Activated CD8-positive, alpha-beta memory T cell treated with anti-CD3 and anti-CD28 coated beads, Interleukin-2, amount 10 ng/mL, durations not matched to agents 7 days and 5 days (primary cell): Measurements from ENCODE around the gene CDAN1. TPM values are rescaled to one million over a fixed set of nuclear protein-coding genes. Genes with fewer than 3 reads are reported as not detected.
"Not testable (repeated sequence)": the region's sequence is repeated elsewhere in the genome, so short reads cannot be mapped to it uniquely, and the experiment has no call there.

ENCODE experiments used
- ATAC-seq: fragments of 150-1000 bp; cut with Tn5 transposase; one replicate; pipeline ENCODE4 v1.10.0; 2021; ENCODE audit warnings: moderate library complexity
- CTCF ChIA-PET: fragments of 350-600 bp; sonication (Branson Sonifier 250); formaldehyde crosslinking; loops from one replicate; lab custom pipeline; 2021; ENCODE audit warnings: antibody characterized with exemption; lab: Charles Lee
- DNase-seq: peaks from one replicate; pipeline ENCODE4 v3.0.0-alpha.2; 2020
- H3K27ac Mint-ChIP-seq: one replicate; pipeline ENCODE4 v1.8.0; 2021; ENCODE audit warnings: mild to moderate bottlenecking, mixed read lengths
- H3K27me3 Mint-ChIP-seq: one replicate; pipeline ENCODE4 v1.8.0; 2021; ENCODE audit warnings: mixed read lengths
- H3K36me3 Mint-ChIP-seq: one replicate; pipeline ENCODE4 v1.8.0; 2021; ENCODE audit warnings: mild to moderate bottlenecking, mixed read lengths
- H3K4me1 Mint-ChIP-seq: one replicate; pipeline ENCODE4 v1.8.0; 2021; ENCODE audit warnings: mixed read lengths
- H3K4me3 Mint-ChIP-seq: one replicate; pipeline ENCODE4 v1.8.0; 2021; ENCODE audit warnings: mild to moderate bottlenecking, moderate library complexity, mixed read lengths
- H3K9me3 Mint-ChIP-seq: one replicate; pipeline ENCODE4 v1.8.0; 2022; ENCODE audit warnings: low read depth, mixed read lengths
- total RNA-seq, 2 experiments: library from RNA; stranded (reverse); gene quantifications; one replicate each; pipeline ENCODE4 v1.2.3, GENCODE V29; 2021

The CDAN1 gene, protein sequence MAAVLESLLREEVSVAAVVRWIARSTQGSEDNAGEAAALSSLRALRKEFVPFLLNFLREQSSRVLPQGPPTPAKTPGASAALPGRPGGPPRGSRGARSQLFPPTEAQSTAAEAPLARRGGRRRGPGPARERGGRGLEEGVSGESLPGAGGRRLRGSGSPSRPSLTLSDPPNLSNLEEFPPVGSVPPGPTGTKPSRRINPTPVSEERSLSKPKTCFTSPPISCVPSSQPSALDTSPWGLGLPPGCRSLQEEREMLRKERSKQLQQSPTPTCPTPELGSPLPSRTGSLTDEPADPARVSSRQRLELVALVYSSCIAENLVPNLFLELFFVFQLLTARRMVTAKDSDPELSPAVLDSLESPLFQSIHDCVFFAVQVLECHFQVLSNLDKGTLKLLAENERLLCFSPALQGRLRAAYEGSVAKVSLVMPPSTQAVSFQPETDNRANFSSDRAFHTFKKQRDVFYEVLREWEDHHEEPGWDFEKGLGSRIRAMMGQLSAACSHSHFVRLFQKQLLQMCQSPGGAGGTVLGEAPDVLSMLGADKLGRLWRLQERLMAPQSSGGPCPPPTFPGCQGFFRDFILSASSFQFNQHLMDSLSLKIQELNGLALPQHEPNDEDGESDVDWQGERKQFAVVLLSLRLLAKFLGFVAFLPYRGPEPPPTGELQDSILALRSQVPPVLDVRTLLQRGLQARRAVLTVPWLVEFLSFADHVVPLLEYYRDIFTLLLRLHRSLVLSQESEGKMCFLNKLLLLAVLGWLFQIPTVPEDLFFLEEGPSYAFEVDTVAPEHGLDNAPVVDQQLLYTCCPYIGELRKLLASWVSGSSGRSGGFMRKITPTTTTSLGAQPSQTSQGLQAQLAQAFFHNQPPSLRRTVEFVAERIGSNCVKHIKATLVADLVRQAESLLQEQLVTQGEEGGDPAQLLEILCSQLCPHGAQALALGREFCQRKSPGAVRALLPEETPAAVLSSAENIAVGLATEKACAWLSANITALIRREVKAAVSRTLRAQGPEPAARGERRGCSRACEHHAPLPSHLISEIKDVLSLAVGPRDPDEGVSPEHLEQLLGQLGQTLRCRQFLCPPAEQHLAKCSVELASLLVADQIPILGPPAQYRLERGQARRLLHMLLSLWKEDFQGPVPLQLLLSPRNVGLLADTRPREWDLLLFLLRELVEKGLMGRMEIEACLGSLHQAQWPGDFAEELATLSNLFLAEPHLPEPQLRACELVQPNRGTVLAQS
- total RNA-seq = 10 to 100 TPM; 29.0 to 39.2 TPM

GRCh38 chr15:42736793-42737528 is at the start of gene CDAN1:
Gene CDAN1, minus strand, starts transcription at chr15:42737128. Its CDS starts 26 bp downstream, at chr15:42737102.
- peak; percentile 94 for DNase-seq
- H3K4me3 Mint-ChIP-seq = peak within 1 kb of the TSS; percentile 75

GRCh38 chr15:42785569-42785968 is 48.6 kb upstream of the CDAN1 start:
- H3K4me3 Mint-ChIP-seq = no peak overlapping the region
- H3K27me3 Mint-ChIP-seq = no peaks in the 10 kb centered on the region
- H3K4me1 Mint-ChIP-seq = no peaks in the 10 kb centered on the region
- no peak for DNase-seq
- H3K9me3 Mint-ChIP-seq = no peaks in the 10 kb centered on the region
- no peak overlapping the region for H3K27ac Mint-ChIP-seq
- peaks cover 6% of the 10 kb centered on the region for H3K36me3 Mint-ChIP-seq
- CTCF ChIA-PET = no interaction called here
- no peak for ATAC-seq

More at GRCh38 chr15:42736793-42737528, at the start of gene CDAN1:
- Mint-ChIP-seq H3K36me3 (peaks cover 7% of the 10 kb centered on the region), H3K27me3 (no peaks in the 10 kb centered on the region), H3K27ac (peak within 1 kb of the TSS; percentile 79), H3K4me1 (peaks cover 19% of the 10 kb centered on the region), H3K9me3 (no peaks in the 10 kb centered on the region)
- peak; percentile 96 for ATAC-seq
- CTCF ChIA-PET = interaction anchor here (0.9 to 2.3 kb wide), 5 partner anchors 15 to 189 kb away, joined by 3 to 15 read pairs (median 4); no protein-coding TSS in a partner anchor

- Mint-ChIP-seq H3K9me3 (no peaks in the 10 kb centered on the region), H3K4me3 (no peak overlapping the region)
- CTCF ChIA-PET = no interaction called here
Measured at GRCh38 chr15:42784705-42785104, 47.8 kb upstream of the CDAN1 start.

DNA sequence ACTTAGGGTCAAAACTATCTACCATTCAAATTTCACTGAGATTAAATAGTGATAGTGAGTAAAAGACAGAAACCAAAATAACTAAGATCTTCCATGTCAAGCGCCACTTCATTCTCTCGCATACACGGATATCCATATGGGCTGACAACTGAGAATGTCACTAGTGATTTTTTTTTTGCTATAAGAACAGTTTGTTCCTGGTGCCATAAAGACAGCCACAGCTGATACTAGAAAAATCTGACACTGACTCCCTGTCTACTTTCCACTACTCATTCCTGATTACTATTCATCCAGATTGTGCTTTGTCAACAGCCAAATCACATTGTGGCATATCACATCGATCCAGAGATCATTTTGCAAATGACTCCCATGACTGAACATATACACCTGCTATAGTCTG is 45.8 kb upstream of the CDAN1 start:
- DNase-seq (no peak), ATAC-seq (no peak)
- H3K36me3 Mint-ChIP-seq = peaks cover 8% of the 10 kb centered on the region
- H3K9me3 Mint-ChIP-seq = no peaks in the 10 kb centered on the region
- H3K27me3 Mint-ChIP-seq = no peaks in the 10 kb centered on the region
- no peak overlapping the region for H3K4me3 Mint-ChIP-seq
- CTCF ChIA-PET = no interaction called here
- H3K27ac Mint-ChIP-seq = no peak overlapping the region
- H3K4me1 Mint-ChIP-seq = no peaks in the 10 kb centered on the region

More at GRCh38 chr15:42784705-42785104, 47.8 kb upstream of the CDAN1 start:
- Mint-ChIP-seq H3K4me1 (no peaks in the 10 kb centered on the region), H3K36me3 (peaks cover 6% of the 10 kb centered on the region), H3K27ac (no peak overlapping the region), H3K27me3 (no peaks in the 10 kb centered on the region)
- ATAC-seq (no peak), DNase-seq (no peak)

DNA sequence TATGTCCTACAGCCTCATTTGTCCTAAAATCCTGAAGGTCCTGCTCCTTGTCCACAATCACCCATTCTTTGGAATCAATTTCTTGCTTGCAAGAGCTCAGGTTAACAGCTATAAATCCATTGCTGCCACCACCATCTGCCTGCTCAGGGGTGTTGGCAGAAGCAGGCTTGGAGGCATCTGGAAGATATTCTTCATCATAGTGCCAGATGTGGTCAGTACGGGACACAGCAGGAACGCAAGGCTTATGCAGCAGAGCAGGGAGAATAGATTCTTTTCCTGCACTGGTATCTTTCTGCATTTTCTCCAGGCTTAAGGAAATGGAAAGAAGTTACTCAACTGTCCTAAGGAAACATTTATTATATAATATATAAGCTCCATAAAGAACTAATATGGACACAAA is 38.5 kb upstream of the CDAN1 start:
- H3K4me1 Mint-ChIP-seq = no peaks in the 10 kb centered on the region
- H3K36me3 Mint-ChIP-seq = peaks cover 2% of the 10 kb centered on the region
- CTCF ChIA-PET = no interaction called here
- no peak for ATAC-seq
- no peak overlapping the region for H3K27ac Mint-ChIP-seq
- no peaks in the 10 kb centered on the region for H3K27me3 Mint-ChIP-seq
- H3K9me3 Mint-ChIP-seq = no peaks in the 10 kb centered on the region
- no peak for DNase-seq
- H3K4me3 Mint-ChIP-seq = no peak overlapping the region

- Mint-ChIP-seq H3K9me3 (no peaks in the 10 kb centered on the region), H3K27ac (no peak overlapping the region), H3K36me3 (peaks cover 5% of the 10 kb centered on the region), H3K27me3 (no peaks in the 10 kb centered on the region), H3K4me3 (no peak overlapping the region), H3K4me1 (no peaks in the 10 kb centered on the region)
- DNase-seq (no peak), ATAC-seq (no peak)
- CTCF ChIA-PET = no interaction called here
Measured at GRCh38 chr15:42772901-42773300, 36.0 kb upstream of the CDAN1 start.

GRCh38 chr15:42772144-42772543 is 35.2 kb upstream of the CDAN1 start:
- Mint-ChIP-seq H3K27me3 (no peaks in the 10 kb centered on the region), H3K27ac (no peak overlapping the region), H3K9me3 (no peaks in the 10 kb centered on the region), H3K4me1 (no peaks in the 10 kb centered on the region), H3K36me3 (peaks cover 5% of the 10 kb centered on the region), H3K4me3 (no peak overlapping the region)
- no peak for ATAC-seq
- CTCF ChIA-PET = no interaction called here
- no peak for DNase-seq

- H3K27ac Mint-ChIP-seq, ATAC-seq, H3K27me3 Mint-ChIP-seq, CTCF ChIA-PET, H3K4me1 Mint-ChIP-seq, H3K4me3 Mint-ChIP-seq, DNase-seq: not testable (repeated sequence)
- Mint-ChIP-seq H3K36me3 (peaks cover 40% of the 10 kb centered on the region), H3K9me3 (peaks cover 18% of the 10 kb centered on the region)
Measured at GRCh38 chr15:42766109-42766508, 29.2 kb upstream of the CDAN1 start.

DNA sequence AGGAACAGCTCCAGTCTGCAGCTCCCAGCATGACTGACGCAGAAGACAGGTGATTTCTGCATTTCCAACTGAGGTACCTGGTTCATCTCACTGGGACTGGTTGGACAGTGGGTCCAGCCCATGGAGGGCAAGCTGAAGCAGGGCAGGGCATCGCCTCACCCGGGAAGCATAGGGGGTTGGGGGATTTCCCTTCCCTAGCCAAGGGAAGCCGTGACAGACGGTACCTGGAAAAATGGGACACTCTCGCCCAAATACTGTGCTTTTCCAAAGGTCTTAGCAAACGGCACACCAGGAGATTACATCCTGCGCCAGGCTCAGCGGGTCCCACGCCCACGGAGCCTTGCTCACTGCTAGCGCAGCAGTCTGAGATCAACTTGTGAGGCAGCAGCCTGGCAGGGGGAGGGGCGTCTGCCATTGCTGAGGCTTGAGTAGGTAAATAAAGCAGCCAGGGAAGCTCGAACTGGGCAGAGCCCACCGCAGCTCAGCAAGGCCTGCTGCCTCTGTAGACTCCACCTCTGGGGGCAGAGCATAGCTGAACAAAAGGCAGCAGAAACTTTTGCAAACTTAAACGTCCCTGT is 27.3 kb upstream of the CDAN1 start:
- H3K27me3 Mint-ChIP-seq, H3K4me1 Mint-ChIP-seq, CTCF ChIA-PET, DNase-seq, H3K27ac Mint-ChIP-seq, H3K4me3 Mint-ChIP-seq, ATAC-seq: not testable (repeated sequence)
- peaks cover 47% of the 10 kb centered on the region for H3K36me3 Mint-ChIP-seq
- H3K9me3 Mint-ChIP-seq = peaks cover 25% of the 10 kb centered on the region

DNA sequence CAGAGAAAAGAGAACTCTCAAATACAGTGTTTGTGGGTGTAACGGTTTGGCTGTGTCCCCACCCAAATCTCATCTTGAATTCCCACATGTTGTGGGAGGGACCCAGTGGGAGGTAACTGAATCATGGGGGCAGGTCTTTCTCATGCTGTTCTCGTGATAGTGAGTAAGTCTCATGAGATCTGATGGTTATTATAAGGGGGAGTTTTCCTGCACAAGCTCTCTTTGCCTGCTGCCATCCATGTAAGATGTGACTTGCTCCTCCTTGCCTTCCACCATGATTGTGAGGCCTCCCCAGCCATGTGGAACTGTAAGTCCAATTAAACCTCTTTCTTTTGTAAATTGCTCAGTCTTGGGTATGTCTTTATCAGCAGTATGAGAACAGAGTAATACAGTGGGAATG is 24.9 kb upstream of the CDAN1 start:
- CTCF ChIA-PET, DNase-seq, H3K27ac Mint-ChIP-seq, H3K4me1 Mint-ChIP-seq, H3K4me3 Mint-ChIP-seq, ATAC-seq, H3K27me3 Mint-ChIP-seq: not testable (repeated sequence)
- peaks cover 25% of the 10 kb centered on the region for H3K9me3 Mint-ChIP-seq
- H3K36me3 Mint-ChIP-seq = peaks cover 46% of the 10 kb centered on the region

GRCh38 chr15:42760759-42761158 is 23.8 kb upstream of the CDAN1 start:
- H3K27ac Mint-ChIP-seq = no peak overlapping the region
- CTCF ChIA-PET = no interaction called here
- H3K4me3 Mint-ChIP-seq = no peak overlapping the region
- ATAC-seq (no peak), DNase-seq (no peak)
- no peaks in the 10 kb centered on the region for H3K4me1 Mint-ChIP-seq
- peaks cover 23% of the 10 kb centered on the region for H3K9me3 Mint-ChIP-seq
- peaks cover 40% of the 10 kb centered on the region for H3K36me3 Mint-ChIP-seq
- H3K27me3 Mint-ChIP-seq = no peaks in the 10 kb centered on the region

DNA sequence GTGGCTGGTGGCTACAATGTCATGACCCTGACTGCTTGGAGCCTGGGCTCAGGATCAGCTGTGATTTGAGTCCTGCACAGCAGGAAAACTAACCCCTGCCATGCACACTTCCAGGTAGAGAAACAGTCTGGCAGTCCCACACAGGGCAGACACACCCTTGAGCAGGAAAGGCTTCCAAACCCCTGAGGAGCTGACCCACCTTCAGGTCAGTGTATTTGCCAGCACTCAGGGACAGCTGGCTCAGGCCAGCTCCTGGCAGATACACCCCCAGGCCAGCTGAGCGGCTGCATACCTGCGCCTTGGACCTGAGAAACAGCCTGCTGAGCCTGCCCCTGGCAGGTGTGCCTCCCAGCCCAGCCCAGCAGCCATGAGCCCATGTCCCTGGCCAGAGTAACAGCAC is 22.2 kb upstream of the CDAN1 start:
- ATAC-seq (no peak), DNase-seq (no peak)
- Mint-ChIP-seq H3K4me1 (no peaks in the 10 kb centered on the region), H3K4me3 (no peak overlapping the region), H3K36me3 (peaks cover 29% of the 10 kb centered on the region), H3K9me3 (peaks cover 17% of the 10 kb centered on the region), H3K27ac (no peak overlapping the region), H3K27me3 (no peaks in the 10 kb centered on the region)
- CTCF ChIA-PET = no interaction called here
